ENCODE data around the gene DUSP16.

DUSP16 gene

GRCh38 chr12:12483438-12483837 is 79.2 kb downstream of the DUSP16 start:
- Histone ChIP-seq H3K9me3 (replicated peaks; ENCODE audit: insufficient read depth, low read length) (no peaks in the 10 kb centered on the region), H3K36me3 (replicated peaks; ENCODE audit: insufficient read depth, low read length) (no peaks in the 10 kb centered on the region), H3K27me3 (replicated peaks; ENCODE audit: insufficient read depth, low read length) (no peaks in the 10 kb centered on the region), H4K20me1 (ENCODE audit: insufficient read depth, low read length) (no peaks in the 10 kb centered on the region), H3K9me2 (replicated peaks; ENCODE audit: insufficient read depth, low read length) (no peaks in the 10 kb centered on the region), H3F3A (ENCODE audit: insufficient read depth, low read length) (no peaks in the 10 kb centered on the region), H3K4me2 (ENCODE audit: low read depth, low read length) (no peak overlapping the region), H2AFZ (ENCODE audit: low read length) (no peak overlapping the region), H3K4me1 (ENCODE audit: low read length) (no peaks in the 10 kb centered on the region), H3K27ac (ENCODE audit: low read length) (no peak overlapping the region), H3K4me3 (ENCODE audit: low read length) (no peak overlapping the region), H3K79me2 (ENCODE audit: low read length) (no peaks in the 10 kb centered on the region), H3K9ac (ENCODE audit: low read length) (no peak overlapping the region)
- no peak for DNase-seq
- no peak for TF ChIP-seq CTCF (IDR thresholded peaks at IDR 0.05; ENCODE audit: low read length)
- TF ChIP-seq EZH2 (optimal IDR thresholded peaks at IDR 0.05; ENCODE audit: low read depth, low read length): no peak
- no peak for TF ChIP-seq EZH2phosphoT487 (IDR thresholded peaks at IDR 0.05; ENCODE audit: low read length)

- no peak overlapping the region for H2AFZ ChIP-seq (ENCODE audit: low read length)
- no peak overlapping the region for H3K4me3 ChIP-seq (ENCODE audit: low read length)
- H3K9ac ChIP-seq (ENCODE audit: low read length): no peak overlapping the region
- no peaks in the 10 kb centered on the region for H3F3A ChIP-seq (ENCODE audit: insufficient read depth, low read length)
- H4K20me1 ChIP-seq (ENCODE audit: insufficient read depth, low read length): no peaks in the 10 kb centered on the region
- no peak for DNase-seq
- H3K9me3 ChIP-seq (replicated peaks; ENCODE audit: insufficient read depth, low read length): no peaks in the 10 kb centered on the region
- TF ChIP-seq CTCF (IDR thresholded peaks at IDR 0.05; ENCODE audit: low read length) (no peak), EZH2phosphoT487 (IDR thresholded peaks at IDR 0.05; ENCODE audit: low read length) (no peak), EZH2 (optimal IDR thresholded peaks at IDR 0.05; ENCODE audit: low read depth, low read length) (no peak)
- no peak overlapping the region for H3K27ac ChIP-seq (ENCODE audit: low read length)
- no peak overlapping the region for H3K4me2 ChIP-seq (ENCODE audit: low read depth, low read length)
- no peaks in the 10 kb centered on the region for H3K9me2 ChIP-seq (replicated peaks; ENCODE audit: insufficient read depth, low read length)
- H3K4me1 ChIP-seq (ENCODE audit: low read length): no peaks in the 10 kb centered on the region
- H3K36me3 ChIP-seq (replicated peaks; ENCODE audit: insufficient read depth, low read length): no peaks in the 10 kb centered on the region
- H3K79me2 ChIP-seq (ENCODE audit: low read length): no peaks in the 10 kb centered on the region
- no peaks in the 10 kb centered on the region for H3K27me3 ChIP-seq (replicated peaks; ENCODE audit: insufficient read depth, low read length)
Measured at GRCh38 chr12:12482959-12483358, 79.7 kb downstream of the DUSP16 start.

- Histone ChIP-seq H2AFZ (ENCODE audit: low read length) (no peak overlapping the region), H3K27me3 (replicated peaks; ENCODE audit: insufficient read depth, low read length) (no peaks in the 10 kb centered on the region), H3K79me2 (ENCODE audit: low read length) (no peaks in the 10 kb centered on the region), H4K20me1 (ENCODE audit: insufficient read depth, low read length) (no peaks in the 10 kb centered on the region), H3F3A (ENCODE audit: insufficient read depth, low read length) (no peaks in the 10 kb centered on the region), H3K4me2 (ENCODE audit: low read depth, low read length) (no peak overlapping the region), H3K27ac (ENCODE audit: low read length) (no peak overlapping the region), H3K36me3 (replicated peaks; ENCODE audit: insufficient read depth, low read length) (no peaks in the 10 kb centered on the region), H3K4me3 (ENCODE audit: low read length) (no peak overlapping the region), H3K9me2 (replicated peaks; ENCODE audit: insufficient read depth, low read length) (no peaks in the 10 kb centered on the region), H3K9me3 (replicated peaks; ENCODE audit: insufficient read depth, low read length) (no peaks in the 10 kb centered on the region), H3K9ac (ENCODE audit: low read length) (no peak overlapping the region), H3K4me1 (ENCODE audit: low read length) (no peaks in the 10 kb centered on the region)
- DNase-seq: no peak
- TF ChIP-seq EZH2 (optimal IDR thresholded peaks at IDR 0.05; ENCODE audit: low read depth, low read length): no peak
Measured at GRCh38 chr12:12482150-12482761, 80.4 kb downstream of the DUSP16 start.

GRCh38 chr12:12481631-12482030 is 81.0 kb downstream of the DUSP16 start:
- no peak overlapping the region for H3K4me3 ChIP-seq (ENCODE audit: low read length)
- no peaks in the 10 kb centered on the region for H3K9me3 ChIP-seq (replicated peaks; ENCODE audit: insufficient read depth, low read length)
- no peaks in the 10 kb centered on the region for H3F3A ChIP-seq (ENCODE audit: insufficient read depth, low read length)
- H3K27ac ChIP-seq (ENCODE audit: low read length): no peak overlapping the region
- no peak for DNase-seq
- H3K9ac ChIP-seq (ENCODE audit: low read length): no peak overlapping the region
- TF ChIP-seq EZH2phosphoT487 (IDR thresholded peaks at IDR 0.05; ENCODE audit: low read length) (no peak), EZH2 (optimal IDR thresholded peaks at IDR 0.05; ENCODE audit: low read depth, low read length) (no peak), CTCF (IDR thresholded peaks at IDR 0.05; ENCODE audit: low read length) (no peak)
- no peaks in the 10 kb centered on the region for H3K9me2 ChIP-seq (replicated peaks; ENCODE audit: insufficient read depth, low read length)
- H3K4me1 ChIP-seq (ENCODE audit: low read length): no peaks in the 10 kb centered on the region
- no peaks in the 10 kb centered on the region for H3K79me2 ChIP-seq (ENCODE audit: low read length)
- no peaks in the 10 kb centered on the region for H3K36me3 ChIP-seq (replicated peaks; ENCODE audit: insufficient read depth, low read length)
- H3K4me2 ChIP-seq (ENCODE audit: low read depth, low read length): no peak overlapping the region
- no peak overlapping the region for H2AFZ ChIP-seq (ENCODE audit: low read length)
- H3K27me3 ChIP-seq (replicated peaks; ENCODE audit: insufficient read depth, low read length): no peaks in the 10 kb centered on the region
- H4K20me1 ChIP-seq (ENCODE audit: insufficient read depth, low read length): no peaks in the 10 kb centered on the region

Data from MM.1S (cell line).